Muscle of leg (tissue), 16 donors: ENCODE data around the gene TNNC1. TPM values are rescaled to one million over a fixed set of nuclear protein-coding genes. Genes with fewer than 3 reads are reported as not detected.
A peak's percentile ranks its signal among the peaks of the same experiment; 100 is the strongest.

ENCODE experiments used
- DNase-seq: peaks from one replicate; pipeline ENCODE4 v3.0.0; 2013
- H3K27ac ChIP-seq: one replicate; pipeline ENCODE4 v1.5.1; 2013; ENCODE audit warnings: mild to moderate bottlenecking, low read length, control low read depth
- H3K27me3 ChIP-seq: one replicate; pipeline ENCODE4 v1.6.1; 2013; ENCODE audit warnings: low read length; ENCODE audit not compliant: control insufficient read depth, insufficient read depth
- H3K36me3 ChIP-seq: one replicate; pipeline ENCODE4 v1.6.1; 2013; ENCODE audit warnings: low read length; ENCODE audit not compliant: control insufficient read depth, insufficient read depth
- H3K4me1 ChIP-seq: one replicate; pipeline ENCODE4 v1.6.1; 2013; ENCODE audit warnings: low read length; ENCODE audit not compliant: control insufficient read depth, insufficient read depth
- H3K4me3 ChIP-seq: one replicate; pipeline ENCODE4 v1.5.1; 2013; ENCODE audit warnings: low read length, control low read depth
- H3K9me3 ChIP-seq: replicated peaks from 2 replicates; pipeline ENCODE4 v1.6.1; 2013; ENCODE audit warnings: low read depth, low read length; ENCODE audit not compliant: control insufficient read depth
- WGBS: methylation state at CpG from one replicate; pipeline ENCODE4 v1.1.5; 2013; ENCODE audit warnings: missing lambda C conversion rate; ENCODE audit not compliant: insufficient coverage; 5-methylcytosine and 5-hydroxymethylcytosine counted together
- long read RNA-seq, 11 donors: transcript quantifications; one replicate each; lab custom pipeline, GENCODE V29; 2026
- polyA plus RNA-seq, 8 donors: library from polyadenylated mRNA; unstranded; fragments of 120-200 nt; gene quantifications; one replicate each; pipeline versions ENCODE4 v1.2.1 to v1.2.3, GENCODE V29; 2013; ENCODE audit warnings: inconsistent platforms in 1 of 8, low replicate concordance in 1 of 8; ENCODE audit not compliant: insufficient read length in 8 of 8, insufficient read depth in 1 of 8
- total RNA-seq: library from RNA; stranded (reverse); fragments of 120-200 nt; gene quantifications from one replicate; pipeline ENCODE4 v1.2.4, GENCODE V29; 2013

TNNC1 gene
- total RNA-seq (608 TPM), polyA plus RNA-seq (1,000 to 10,000 TPM in 2 of 8 donors, 100 to 1,000 TPM in 6; 521 to 1,724 (median 629) TPM)
- long read RNA-seq, donor 1, transcript TNNC1-201 (6 exons, 714 nt) = major isoform, 119 of 276 reads
- long read RNA-seq, donor 1, partial matches to known transcripts = 128 of 276 reads
- long read RNA-seq, donor 1, other reads (novel, unspliced or antisense) = 28 of 276 reads
- long read RNA-seq, donor 2, transcript TNNC1-201 (6 exons, 714 nt) = major isoform, 14 of 14 reads
- long read RNA-seq, donor 2, partial matches to known transcripts = 0 of 14 reads
- long read RNA-seq, donor 2, other reads (novel, unspliced or antisense) = 0 of 14 reads
- long read RNA-seq, donor 3, transcript TNNC1-201 (6 exons, 714 nt) = major isoform, 134 of 353 reads
- long read RNA-seq, donor 3, partial matches to known transcripts = 186 of 353 reads
- long read RNA-seq, donor 3, other reads (novel, unspliced or antisense) = 33 of 353 reads
- long read RNA-seq, donor 4, transcript TNNC1-201 (6 exons, 714 nt) = major isoform, 190 of 275 reads
- long read RNA-seq, donor 4, partial matches to known transcripts = 65 of 275 reads
- long read RNA-seq, donor 4, other reads (novel, unspliced or antisense) = 20 of 275 reads
- long read RNA-seq, donor 5, transcript TNNC1-201 (6 exons, 714 nt) = major isoform, 1,507 of 2,757 reads
- long read RNA-seq, donor 5, partial matches to known transcripts = 1,170 of 2,757 reads
- long read RNA-seq, donor 5, other reads (novel, unspliced or antisense) = 79 of 2,757 reads
- long read RNA-seq, donor 6, transcript TNNC1-201 (6 exons, 714 nt) = major isoform, 635 of 1,065 reads
- long read RNA-seq, donor 6, partial matches to known transcripts = 334 of 1,065 reads
- long read RNA-seq, donor 6, other reads (novel, unspliced or antisense) = 93 of 1,065 reads
- long read RNA-seq, donor 7, transcript TNNC1-201 (6 exons, 714 nt) = major isoform, 767 of 1,296 reads
- long read RNA-seq, donor 7, partial matches to known transcripts = 423 of 1,296 reads
- long read RNA-seq, donor 7, other reads (novel, unspliced or antisense) = 105 of 1,296 reads
- long read RNA-seq, donor 8, transcript TNNC1-201 (6 exons, 714 nt) = major isoform, 107 of 175 reads
- long read RNA-seq, donor 8, partial matches to known transcripts = 61 of 175 reads
- long read RNA-seq, donor 8, other reads (novel, unspliced or antisense) = 7 of 175 reads
- long read RNA-seq, donor 9, transcript TNNC1-201 (6 exons, 714 nt) = major isoform, 249 of 458 reads
- long read RNA-seq, donor 9, partial matches to known transcripts = 180 of 458 reads
- long read RNA-seq, donor 9, other reads (novel, unspliced or antisense) = 29 of 458 reads
- long read RNA-seq, donor 10, transcript TNNC1-201 (6 exons, 714 nt) = major isoform, 339 of 526 reads
- long read RNA-seq, donor 10, partial matches to known transcripts = 151 of 526 reads
- long read RNA-seq, donor 10, other reads (novel, unspliced or antisense) = 34 of 526 reads
- long read RNA-seq, donor 11, transcript TNNC1-201 (6 exons, 714 nt) = major isoform, 206 of 321 reads
- long read RNA-seq, donor 11, partial matches to known transcripts = 106 of 321 reads
- long read RNA-seq, donor 11, other reads (novel, unspliced or antisense) = 9 of 321 reads

DNA sequence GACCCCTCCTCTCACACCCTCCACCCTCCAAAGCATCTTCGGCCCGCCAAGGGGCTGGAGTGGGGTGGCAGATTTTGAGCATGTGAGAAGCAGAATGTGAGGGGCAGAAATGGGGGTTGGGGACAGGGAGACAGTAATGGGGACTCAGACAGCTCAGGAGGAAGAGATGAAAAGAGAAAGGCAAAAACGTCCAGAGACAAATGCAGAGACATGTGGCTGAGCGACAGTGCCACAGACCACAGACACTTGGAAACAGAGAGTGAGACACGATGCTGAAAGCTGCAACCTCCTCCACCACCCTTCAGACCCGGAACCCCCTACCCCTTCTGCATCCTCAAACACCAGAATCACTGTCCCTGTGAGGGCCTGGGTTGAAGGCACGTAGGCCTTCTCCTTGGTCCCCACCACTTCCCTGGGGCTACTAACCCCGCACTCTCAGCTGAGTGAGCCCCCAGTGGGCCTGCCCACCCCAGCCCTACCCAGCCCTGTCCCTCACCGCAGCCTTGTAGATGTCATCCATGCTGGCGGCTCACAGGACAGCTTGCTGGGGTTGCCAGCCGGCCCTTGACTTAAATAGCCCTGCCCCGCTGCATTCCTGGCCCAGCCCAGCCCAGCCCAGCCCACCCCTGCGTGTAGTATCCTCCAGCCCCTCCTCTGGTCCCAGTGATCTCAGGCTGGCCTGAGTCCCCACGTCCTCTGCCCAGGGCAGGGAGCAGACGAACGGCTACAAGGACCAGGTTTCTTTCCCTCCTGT, at the start of gene TNNC1:
TSS of gene TNNC1 (minus strand) at position 546 of the 754 bp plus-strand sequence. CDS start at position 520, 26 bp downstream.
- 29% methylated on average over 13 of the region's 16 CpGs for WGBS
- peak within 1 kb of the TSS; percentile 90 for H3K27ac ChIP-seq
- H3K36me3 ChIP-seq = peaks cover 14% of the 10 kb centered on the region
- peak; percentile 57 for DNase-seq
- H3K4me3 ChIP-seq = peak within 1 kb of the TSS; percentile 99
- H3K27me3 ChIP-seq = no peaks in the 10 kb centered on the region
- no peaks in the 10 kb centered on the region for H3K9me3 ChIP-seq
- H3K4me1 ChIP-seq = peaks cover 69% of the 10 kb centered on the region

DNA sequence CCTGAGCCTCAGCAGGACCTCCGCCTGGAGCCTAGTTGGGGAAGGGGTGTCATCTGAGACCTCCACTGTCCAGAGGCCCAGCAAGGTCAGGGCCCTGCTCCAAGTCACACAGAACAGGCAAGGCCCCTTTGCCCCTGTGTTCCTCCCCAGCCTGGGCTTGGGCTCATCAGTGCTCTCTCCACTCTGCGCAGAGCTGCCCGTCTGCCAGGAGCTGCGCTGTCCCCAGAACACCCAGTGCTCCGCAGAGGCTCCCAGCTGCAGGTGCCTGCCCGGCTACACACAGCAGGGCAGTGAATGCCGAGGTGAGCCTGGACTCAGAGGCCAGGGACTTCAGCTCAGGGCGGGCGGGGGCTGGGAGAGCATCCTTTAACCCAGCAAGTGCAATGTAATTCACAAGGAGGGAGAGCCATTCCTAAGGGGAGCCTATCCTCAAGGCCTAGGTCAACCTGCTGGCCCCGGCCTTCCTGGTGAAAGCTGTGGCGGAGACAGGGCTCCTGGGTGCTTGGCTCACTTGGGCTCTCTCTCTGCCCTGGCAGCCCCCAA, 49.0 kb upstream of the TNNC1 start:
- no peaks in the 10 kb centered on the region for H3K36me3 ChIP-seq
- WGBS = 90% methylated on average over 7 of the region's 11 CpGs

GRCh38 chr3:52502001-52502400, 48.2 kb upstream of the TNNC1 start:
- no peak overlapping the region for H3K4me3 ChIP-seq
- WGBS = 85% methylated on average over 11 of the region's 11 CpGs
- no peaks in the 10 kb centered on the region for H3K4me1 ChIP-seq
- no peak overlapping the region for H3K27ac ChIP-seq
- no peaks in the 10 kb centered on the region for H3K36me3 ChIP-seq
- H3K9me3 ChIP-seq = no peaks in the 10 kb centered on the region
- DNase-seq = no peak
- no peaks in the 10 kb centered on the region for H3K27me3 ChIP-seq

More for the DNA sequence above, 49.0 kb upstream of the TNNC1 start:
- Histone ChIP-seq H3K4me1 (no peaks in the 10 kb centered on the region), H3K27me3 (no peaks in the 10 kb centered on the region), H3K9me3 (no peaks in the 10 kb centered on the region), H3K27ac (no peak overlapping the region), H3K4me3 (no peak overlapping the region)
- DNase-seq = no peak

DNA sequence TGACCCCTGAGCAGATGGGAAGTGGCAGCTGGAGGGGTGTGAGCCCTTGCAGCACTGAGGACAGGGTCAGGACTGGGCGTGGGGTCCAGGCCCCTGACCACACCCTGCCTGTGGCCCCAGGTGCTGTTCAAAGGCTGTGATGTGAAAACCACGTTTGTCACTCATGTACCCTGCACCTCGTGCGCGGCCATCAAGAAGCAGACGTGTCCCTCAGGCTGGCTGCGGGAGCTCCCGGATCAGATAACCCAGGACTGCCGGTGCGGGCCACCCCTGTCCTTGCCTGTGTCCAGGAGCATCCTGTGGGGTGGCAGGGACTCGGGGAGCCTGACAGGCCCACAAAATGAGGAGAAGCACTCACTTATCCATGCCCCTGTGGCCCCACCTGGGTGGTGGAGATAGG, 47.2 kb upstream of the TNNC1 start:
- no peak overlapping the region for H3K4me3 ChIP-seq
- no peak overlapping the region for H3K27ac ChIP-seq
- WGBS = 70% methylated on average over 11 of the region's 11 CpGs
- H3K27me3 ChIP-seq = no peaks in the 10 kb centered on the region
- H3K9me3 ChIP-seq = no peaks in the 10 kb centered on the region
- no peaks in the 10 kb centered on the region for H3K4me1 ChIP-seq
- no peak for DNase-seq
- no peaks in the 10 kb centered on the region for H3K36me3 ChIP-seq

GRCh38 chr3:52498137-52499054, 44.6 kb upstream of the TNNC1 start:
- WGBS = 53% methylated on average over 19 of the region's 24 CpGs
- no peaks in the 10 kb centered on the region for H3K27me3 ChIP-seq
- H3K27ac ChIP-seq = no peak overlapping the region
- no peaks in the 10 kb centered on the region for H3K9me3 ChIP-seq
- H3K36me3 ChIP-seq = peaks cover 3% of the 10 kb centered on the region
- peak; percentile 81 for DNase-seq
- H3K4me3 ChIP-seq = no peak overlapping the region
- H3K4me1 ChIP-seq = peaks cover 13% of the 10 kb centered on the region

DNA sequence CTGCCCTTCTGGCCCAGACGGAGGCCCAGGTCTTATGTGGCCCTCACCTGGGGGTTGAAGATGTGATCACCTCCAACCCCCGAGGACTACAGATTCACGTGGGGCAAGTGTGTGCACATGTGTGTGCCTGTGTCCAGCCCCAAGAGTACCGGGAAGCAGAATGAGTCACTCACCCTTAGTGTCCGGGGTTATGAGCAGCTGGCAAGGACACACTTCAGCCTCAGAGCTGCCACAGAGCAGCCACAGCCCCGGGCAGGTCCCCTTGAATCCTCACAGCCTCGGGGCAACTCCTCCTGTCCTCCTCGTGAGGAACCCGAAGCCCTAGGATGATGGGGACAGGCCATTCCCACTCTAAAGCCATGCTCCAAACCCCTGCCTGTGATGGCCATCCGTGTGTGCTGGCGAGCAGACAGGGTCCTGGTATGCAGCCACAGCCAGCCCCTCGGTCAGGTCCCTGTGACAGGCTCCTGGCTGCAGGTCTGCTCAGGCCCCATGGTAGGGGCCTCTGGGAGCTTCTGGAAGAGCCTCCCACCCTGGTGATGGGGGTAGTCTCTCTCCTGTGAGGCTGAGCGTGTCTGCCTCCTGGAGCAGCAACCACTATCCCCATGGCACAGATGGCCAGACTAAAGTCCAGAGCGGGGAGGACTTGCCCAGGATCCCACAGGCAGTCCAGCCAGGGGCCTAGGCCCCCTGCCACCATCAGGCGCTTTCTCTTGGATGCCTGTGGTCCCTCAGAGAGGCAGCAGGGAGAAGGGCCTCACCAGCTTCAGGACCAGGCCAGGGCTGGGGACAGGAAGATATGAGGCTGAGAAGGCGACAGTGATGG, 42.1 kb upstream of the TNNC1 start:
- Histone ChIP-seq H3K27me3 (no peaks in the 10 kb centered on the region), H3K36me3 (peaks cover 26% of the 10 kb centered on the region), H3K4me3 (peak overlapping the region; percentile 38), H3K4me1 (peaks cover 25% of the 10 kb centered on the region), H3K27ac (no peak overlapping the region), H3K9me3 (no peaks in the 10 kb centered on the region)
- no peak for DNase-seq
- WGBS = 53% methylated on average over 11 of the region's 16 CpGs

GRCh38 chr3:52494886-52495495, 41.1 kb upstream of the TNNC1 start, which contains the start of gene STAB1:
Gene STAB1, plus strand, starts transcription at chr3:52495338. Its CDS starts 76 bp downstream, at chr3:52495414.
- H3K27me3 ChIP-seq = no peaks in the 10 kb centered on the region
- 31% methylated on average over 24 of the region's 25 CpGs for WGBS
- peak within 1 kb of the TSS; percentile 47 for H3K27ac ChIP-seq
- peak; percentile 50 for DNase-seq
- peak within 1 kb of the TSS; percentile 38 for H3K4me3 ChIP-seq
- H3K9me3 ChIP-seq = no peaks in the 10 kb centered on the region
- H3K36me3 ChIP-seq = peaks cover 36% of the 10 kb centered on the region
- H3K4me1 ChIP-seq = peaks cover 34% of the 10 kb centered on the region
